ENCODE data around the gene STK36.

GRCh38 chr2:218734190-218734975, 62.5 kb downstream of the STK36 start:
- TF ChIP-seq CTCF (IDR thresholded peaks at IDR 0.05) (no peak), POLR2AphosphoS5 (IDR thresholded peaks at IDR 0.05) (no peak), POLR2A (IDR thresholded peaks at IDR 0.05) (no peak)

Data from transverse colon (tissue), 4 donors.